GM23248 (cell line): ENCODE data around the gene METAP1. TPM values are rescaled to one million over a fixed set of nuclear protein-coding genes. Genes with fewer than 3 reads are reported as not detected.

ENCODE experiments used
- DNase-seq: peaks from one replicate; pipeline ENCODE4 v3.0.0-alpha.2; 2015
- H2AFZ ChIP-seq: fragments of 200-600 bp; sonication (generic); 2 replicates; pipeline ENCODE4 v1.6.1; 2016; ENCODE audit warnings: antibody characterized with exemption
- H3F3A ChIP-seq: fragments of 200-600 bp; sonication (generic); 2 replicates; pipeline ENCODE4 v1.6.1; 2016; ENCODE audit warnings: mild to moderate bottlenecking, antibody characterized with exemption, mixed run types; ENCODE audit not compliant: insufficient read depth
- H3K27ac ChIP-seq: fragments of 200-600 bp; sonication (generic); 2 replicates; pipeline ENCODE4 v1.5.1; 2016; ENCODE audit warnings: mild to moderate bottlenecking
- H3K27me3 ChIP-seq: fragments of 200-600 bp; sonication (generic); replicated peaks from 2 replicates; pipeline ENCODE4 v1.6.1; 2016; ENCODE audit warnings: mild to moderate bottlenecking; ENCODE audit not compliant: insufficient read depth
- H3K36me3 ChIP-seq: fragments of 200-600 bp; sonication (generic); 2 replicates; pipeline ENCODE4 v1.6.1; 2016; ENCODE audit warnings: low read depth, mild to moderate bottlenecking
- H3K4me1 ChIP-seq: fragments of 200-600 bp; sonication (generic); 2 replicates; pipeline ENCODE4 v1.6.1; 2016; ENCODE audit warnings: mild to moderate bottlenecking; ENCODE audit not compliant: insufficient read depth
- H3K4me2 ChIP-seq: fragments of 200-600 bp; sonication (generic); one replicate; pipeline ENCODE4 v1.6.1; 2016; ENCODE audit warnings: mild to moderate bottlenecking; ENCODE audit not compliant: unreplicated experiment
- H3K4me3 ChIP-seq: fragments of 200-600 bp; sonication (generic); 2 replicates; pipeline ENCODE4 v1.5.1; 2016; ENCODE audit warnings: mild to moderate bottlenecking
- H3K79me2 ChIP-seq: fragments of 200-600 bp; sonication (generic); 2 replicates; pipeline ENCODE4 v1.6.1; 2016; ENCODE audit warnings: mild to moderate bottlenecking; ENCODE audit not compliant: insufficient read depth
- H3K9ac ChIP-seq: fragments of 200-600 bp; sonication (generic); 2 replicates; pipeline ENCODE4 v1.6.1; 2016; ENCODE audit warnings: mild to moderate bottlenecking
- H3K9me2 ChIP-seq: fragments of 200-600 bp; sonication (generic); 2 replicates; pipeline ENCODE4 v1.6.1; 2016; ENCODE audit warnings: mixed run types, mild to moderate bottlenecking, moderate library complexity; ENCODE audit not compliant: insufficient read depth
- H3K9me3 ChIP-seq: fragments of 200-600 bp; sonication (generic); one replicate; pipeline ENCODE4 v1.6.1; 2017; ENCODE audit warnings: low read depth
- H4K20me1 ChIP-seq: fragments of 200-600 bp; sonication (generic); 2 replicates; pipeline ENCODE4 v1.6.0; 2016; ENCODE audit not compliant: insufficient read depth
- EZH2 ChIP-seq: fragments of 200-600 bp; sonication (generic); IDR thresholded peaks from 2 replicates; pipeline ENCODE4 v1.6.1; 2018; ENCODE audit warnings: antibody characterized with exemption, mild to moderate bottlenecking; ENCODE audit not compliant: insufficient read depth, poor library complexity, severe bottlenecking
- EZH2phosphoT487 ChIP-seq: fragments of 200-600 bp; sonication (generic); IDR thresholded peaks from 2 replicates; pipeline ENCODE4 v1.6.1; 2018; ENCODE audit warnings: antibody characterized with exemption, moderate library complexity, mild to moderate bottlenecking, low read depth; ENCODE audit not compliant: insufficient read depth
- WGBS, 2 experiments: methylation state at CpG; one replicate each; pipeline ENCODE4 v1.1.6; 2015 to 2017; ENCODE audit warnings: low lambda C conversion rate in 2 of 2, low coverage in 1 of 2; ENCODE audit errors: missing lambda C conversion rate in 2 of 2; 5-methylcytosine and 5-hydroxymethylcytosine counted together
- in situ Hi-C: fragments of 300-500 bp; cut with MboI; formaldehyde crosslinking; loops from 2 replicates; pipeline ENCODE4 v1.15.0; 2020
- polyA plus RNA-seq: library from polyadenylated mRNA; unstranded; fragments of >200 nt; fragmentation: Nextera tagmentation; extraction: Ambion mirVana; gene quantifications from 2 replicates; pipeline ENCODE4 v1.2.1, GENCODE V29; 2016
- total RNA-seq: library from RNA; depleted of rRNA; stranded (reverse); fragments of >200 nt; shearing (Covaris generic); gene quantifications from 2 replicates; pipeline ENCODE4 v1.2.3, GENCODE V29; 2014

The METAP1 gene
- total and polyA plus RNA-seq, 2 experiments from 2014 or later, result 33.3 to 59.2 TPM

DNA sequence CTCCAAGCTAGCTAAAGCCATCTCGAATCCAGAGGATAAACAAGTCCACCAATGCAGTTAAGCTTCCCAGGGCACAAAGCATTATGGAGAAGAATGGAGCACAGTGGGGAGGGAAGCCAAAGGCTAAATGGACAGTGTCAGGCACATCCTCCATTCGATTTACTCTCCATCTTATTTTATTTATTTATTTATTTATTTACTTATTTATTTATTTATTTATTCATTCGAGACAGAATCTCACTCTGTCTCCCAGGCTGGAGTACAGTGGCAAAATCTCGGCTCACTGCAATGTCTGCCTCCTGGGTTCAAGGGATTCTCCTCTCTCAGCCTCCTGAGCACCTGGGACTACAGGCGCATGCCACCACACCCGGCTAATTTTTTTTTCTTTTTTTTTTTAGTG is 40.3 kb upstream of the METAP1 start:
- WGBS, 2 experiments, result 70 to 73% methylated on average over 6 of the region's 6 CpGs
- Histone ChIP-seq H3K27me3 (no peaks in the 10 kb centered on the region), H3K4me1 (no peaks in the 10 kb centered on the region), H3K4me2 (no peak overlapping the region), H4K20me1 (no peaks in the 10 kb centered on the region), H3K36me3 (no peaks in the 10 kb centered on the region), H3K9me2 (no peaks in the 10 kb centered on the region), H3K79me2 (no peaks in the 10 kb centered on the region), H3K9me3 (no peaks in the 10 kb centered on the region), H3K4me3 (no peak overlapping the region), H3F3A (no peaks in the 10 kb centered on the region), H2AFZ (no peak overlapping the region), H3K27ac (no peak overlapping the region), H3K9ac (no peak overlapping the region)
- no peak for DNase-seq
- in situ Hi-C loops, result no loop called here
- no peak for TF ChIP-seq EZH2phosphoT487
- TF ChIP-seq EZH2, result no peak

DNA sequence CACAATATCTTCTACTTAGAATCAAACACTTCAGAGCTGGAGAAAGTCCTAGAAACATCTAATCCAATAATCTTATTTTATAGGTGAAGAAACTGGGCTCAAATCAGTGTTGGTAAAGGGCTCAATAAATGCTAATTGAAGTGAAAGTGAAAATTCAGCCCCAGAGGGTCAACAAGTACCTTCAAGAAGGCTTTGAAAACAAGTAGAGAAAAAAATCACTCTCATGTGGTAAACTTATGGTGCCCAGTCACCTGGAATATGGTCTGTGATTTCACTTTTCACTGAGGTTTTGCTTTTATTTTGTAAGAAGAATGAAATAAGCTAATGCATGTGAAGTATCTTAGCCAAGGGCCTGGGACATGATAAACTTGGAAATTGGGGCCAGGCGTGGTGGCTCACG is 37.5 kb upstream of the METAP1 start:
- Histone ChIP-seq H3K27ac (no peak overlapping the region), H4K20me1 (no peaks in the 10 kb centered on the region), H3K4me3 (no peak overlapping the region), H3K36me3 (no peaks in the 10 kb centered on the region), H3K27me3 (no peaks in the 10 kb centered on the region), H3K79me2 (no peaks in the 10 kb centered on the region), H3K9me2 (no peaks in the 10 kb centered on the region), H3K9ac (no peak overlapping the region), H3K9me3 (no peaks in the 10 kb centered on the region), H2AFZ (no peak overlapping the region), H3F3A (no peaks in the 10 kb centered on the region), H3K4me2 (no peak overlapping the region), H3K4me1 (no peaks in the 10 kb centered on the region)
- no peak for TF ChIP-seq EZH2
- no peak for TF ChIP-seq EZH2phosphoT487
- in situ Hi-C loops, result no loop called here
- 92 to 97% methylated on average over 2 of the region's 2 CpGs for WGBS, 2 experiments
- no peak for DNase-seq

DNA sequence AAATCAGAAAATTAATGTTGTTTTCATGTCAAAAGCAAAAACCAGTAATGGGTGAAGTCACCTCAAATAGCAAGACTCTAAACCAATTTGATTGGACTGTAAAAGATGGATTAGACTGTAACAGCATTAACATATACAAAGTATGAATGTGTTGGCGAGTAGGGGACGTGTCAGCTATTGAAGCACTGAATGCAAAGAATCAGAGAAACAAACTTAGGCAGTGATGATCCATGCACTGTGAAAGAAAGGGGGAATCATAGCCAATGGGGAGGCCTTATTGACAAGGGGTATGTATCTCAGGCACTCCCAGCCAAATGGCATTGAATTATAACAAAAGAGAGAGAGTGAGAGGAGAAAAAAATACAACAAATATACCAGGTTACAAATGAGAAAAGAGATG is 36.1 kb upstream of the METAP1 start:
- Histone ChIP-seq H3K36me3 (no peaks in the 10 kb centered on the region), H2AFZ (no peak overlapping the region), H3F3A (0 out of 2 replicates have a peak, but pooled peaks cover 13% of the 10 kb centered on the region), H3K9ac (no peak overlapping the region), H3K27me3 (no peaks in the 10 kb centered on the region), H3K4me1 (peaks cover 13% of the 10 kb centered on the region), H3K9me2 (no peaks in the 10 kb centered on the region), H3K27ac (no peak overlapping the region), H3K4me2 (no peak overlapping the region), H3K79me2 (no peaks in the 10 kb centered on the region), H3K4me3 (no peak overlapping the region), H4K20me1 (no peaks in the 10 kb centered on the region), H3K9me3 (no peaks in the 10 kb centered on the region)
- TF ChIP-seq EZH2phosphoT487 (no peak), EZH2 (no peak)
- in situ Hi-C loops, result no loop called here
- 93 to 98% methylated on average over 2 of the region's 2 CpGs for WGBS, 2 experiments
- no peak for DNase-seq

DNA sequence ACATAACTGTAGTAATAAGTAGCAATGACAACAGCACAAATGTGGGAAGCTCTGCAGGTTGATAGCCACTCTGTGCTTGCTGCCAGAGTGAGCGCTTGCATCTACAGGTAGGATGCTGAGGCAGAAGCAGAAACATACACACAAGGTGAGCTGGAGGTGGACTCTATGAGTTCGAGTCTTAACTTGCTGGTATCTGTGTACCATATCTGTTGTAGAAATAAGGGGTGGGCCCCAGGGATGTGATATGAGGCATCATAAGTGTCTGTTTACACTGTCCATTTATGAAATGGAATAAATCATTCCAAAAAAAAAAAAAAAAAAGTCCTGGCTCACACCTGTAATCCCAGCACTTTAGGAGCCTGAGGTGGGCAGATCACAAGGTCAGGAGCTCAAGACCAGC is 33.8 kb upstream of the METAP1 start:
- H3F3A ChIP-seq, result 0 out of 2 replicates have a peak, but pooled peaks cover 14% of the 10 kb centered on the region
- no peak overlapping the region for H2AFZ ChIP-seq
- H3K9me3 ChIP-seq, result no peaks in the 10 kb centered on the region
- DNase-seq, result no peak
- peaks cover 15% of the 10 kb centered on the region for H3K4me1 ChIP-seq
- no peaks in the 10 kb centered on the region for H3K27me3 ChIP-seq
- no peak overlapping the region for H3K9ac ChIP-seq
- 83 to 84% methylated on average over 2 of the region's 2 CpGs for WGBS, 2 experiments
- H3K36me3 ChIP-seq, result no peaks in the 10 kb centered on the region
- H4K20me1 ChIP-seq, result no peaks in the 10 kb centered on the region
- TF ChIP-seq EZH2phosphoT487, result no peak
- TF ChIP-seq EZH2, result no peak
- H3K4me3 ChIP-seq, result no peak overlapping the region
- in situ Hi-C loops, result no loop called here
- H3K79me2 ChIP-seq, result no peaks in the 10 kb centered on the region
- H3K9me2 ChIP-seq, result no peaks in the 10 kb centered on the region
- no peak overlapping the region for H3K27ac ChIP-seq
- no peak overlapping the region for H3K4me2 ChIP-seq
